Fibroblast of villous mesenchyme (primary cell): ENCODE measurements around the gene THSD7B. TPM values are rescaled to one million over a fixed set of nuclear protein-coding genes. Genes with fewer than 3 reads are reported as not detected.
"Not testable (repeated sequence)": the region's sequence is repeated elsewhere in the genome, so short reads cannot be mapped to it uniquely, and the experiment has no call there.

Source experiments
- DNase-seq: peaks from one replicate; pipeline ENCODE4 v3.0.0-alpha.2; 2010; ENCODE audit warnings: low read depth
- H3K4me3 ChIP-seq: 2 replicates; pipeline ENCODE4 v1.5.1; 2011; ENCODE audit warnings: low read depth, mild to moderate bottlenecking, low read length
- total RNA-seq: library from RNA; depleted of rRNA; stranded (reverse); fragments of >200 nt; gene quantifications from 2 replicates; pipeline ENCODE4 v1.2.3, GENCODE V29; 2012
- TF ChIP-seq, protein P1 (sequence below): IDR thresholded peaks from 2 replicates; pipeline ENCODE4 v1.5.1; 2012; ENCODE audit warnings: low read depth, mild to moderate bottlenecking, low read length; ENCODE audit not compliant: insufficient read depth

THSD7B gene
- total RNA-seq, 1 donor = 1.3 TPM

DNA sequence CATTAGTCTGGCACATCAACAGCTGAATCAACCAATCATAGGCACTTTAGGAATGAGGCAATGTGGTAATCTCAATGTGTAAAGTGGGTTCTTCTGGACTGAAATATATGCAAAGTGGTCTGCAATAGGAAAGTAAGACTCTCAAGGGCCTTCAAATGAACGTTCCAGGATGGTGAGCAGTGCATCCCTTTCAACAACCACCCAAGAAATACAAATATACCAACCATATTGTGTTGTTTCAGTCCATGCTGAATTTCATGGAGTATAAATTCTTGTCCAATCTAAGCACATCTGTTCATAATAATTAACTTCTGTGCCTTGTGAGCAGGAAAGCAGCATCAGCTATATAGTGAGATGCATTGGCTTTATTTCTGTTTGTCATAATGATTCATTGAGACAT is 556.2 kb downstream of the THSD7B start:
- no peak overlapping the region for H3K4me3 ChIP-seq
- TF ChIP-seq, protein P1, sequence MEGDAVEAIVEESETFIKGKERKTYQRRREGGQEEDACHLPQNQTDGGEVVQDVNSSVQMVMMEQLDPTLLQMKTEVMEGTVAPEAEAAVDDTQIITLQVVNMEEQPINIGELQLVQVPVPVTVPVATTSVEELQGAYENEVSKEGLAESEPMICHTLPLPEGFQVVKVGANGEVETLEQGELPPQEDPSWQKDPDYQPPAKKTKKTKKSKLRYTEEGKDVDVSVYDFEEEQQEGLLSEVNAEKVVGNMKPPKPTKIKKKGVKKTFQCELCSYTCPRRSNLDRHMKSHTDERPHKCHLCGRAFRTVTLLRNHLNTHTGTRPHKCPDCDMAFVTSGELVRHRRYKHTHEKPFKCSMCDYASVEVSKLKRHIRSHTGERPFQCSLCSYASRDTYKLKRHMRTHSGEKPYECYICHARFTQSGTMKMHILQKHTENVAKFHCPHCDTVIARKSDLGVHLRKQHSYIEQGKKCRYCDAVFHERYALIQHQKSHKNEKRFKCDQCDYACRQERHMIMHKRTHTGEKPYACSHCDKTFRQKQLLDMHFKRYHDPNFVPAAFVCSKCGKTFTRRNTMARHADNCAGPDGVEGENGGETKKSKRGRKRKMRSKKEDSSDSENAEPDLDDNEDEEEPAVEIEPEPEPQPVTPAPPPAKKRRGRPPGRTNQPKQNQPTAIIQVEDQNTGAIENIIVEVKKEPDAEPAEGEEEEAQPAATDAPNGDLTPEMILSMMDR = no peak
- no peak for DNase-seq

DNA sequence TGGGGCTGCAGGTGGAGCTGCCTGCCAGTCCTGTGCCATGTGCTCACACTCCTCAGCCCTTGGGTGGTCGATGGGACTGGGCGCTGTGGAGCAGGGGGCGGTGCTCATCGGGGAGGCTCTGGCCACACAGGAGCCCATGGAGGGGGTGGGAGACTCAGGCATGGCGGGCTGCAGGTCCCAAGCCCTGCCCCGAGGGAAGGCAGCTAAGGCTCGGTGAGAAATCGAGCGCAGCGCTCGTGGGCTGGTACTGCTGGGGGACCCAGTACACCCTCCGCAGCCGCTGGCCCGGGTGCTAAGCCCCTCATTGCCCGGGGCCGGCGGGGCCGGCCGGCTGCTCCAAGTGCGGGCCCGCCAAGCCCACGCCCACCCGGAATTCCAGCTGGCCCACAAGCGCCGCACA is 566.2 kb downstream of the THSD7B start:
- DNase-seq = not testable (repeated sequence)

DNA sequence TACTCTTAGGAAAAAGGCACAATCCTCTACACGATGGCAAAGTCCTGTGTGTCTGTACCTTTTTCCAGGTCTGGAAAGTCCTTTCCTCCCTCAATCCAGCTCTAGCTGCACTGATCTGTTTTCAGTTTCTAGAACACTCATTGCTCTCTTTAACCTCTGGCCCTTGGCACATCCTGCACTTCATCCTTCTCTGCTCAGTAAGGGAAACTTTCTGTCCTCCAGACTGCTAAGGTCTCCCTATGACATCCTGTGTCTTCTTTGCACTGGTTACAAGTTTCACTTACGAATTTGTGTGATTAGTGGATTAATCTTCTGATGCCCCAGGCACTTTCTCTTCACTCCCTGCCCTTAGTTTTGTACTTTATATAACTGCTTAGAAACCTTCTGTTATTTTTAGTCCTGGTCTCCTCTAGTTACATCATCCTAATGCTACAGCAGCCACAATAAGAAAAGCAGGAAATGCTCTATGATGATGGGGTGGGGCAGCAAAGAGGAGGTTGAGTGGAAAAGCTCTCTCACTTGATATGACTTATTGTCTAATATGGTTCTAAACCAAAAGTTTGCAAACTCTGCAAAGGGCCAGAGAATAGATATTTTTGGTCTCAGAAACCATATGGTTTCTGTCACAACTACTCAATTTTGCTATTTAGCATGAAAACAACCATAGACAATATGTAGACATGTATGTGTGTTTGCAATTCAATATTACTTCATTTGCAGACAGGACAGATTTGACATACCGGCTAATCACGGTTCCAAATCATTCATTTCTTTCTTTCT is 568.2 kb downstream of the THSD7B start:
- TF ChIP-seq, protein P1 = no peak
- H3K4me3 ChIP-seq = no peak overlapping the region
- DNase-seq = peak; percentile 9

More for the DNA sequence above, 566.2 kb downstream of the THSD7B start:
- not testable (repeated sequence) for H3K4me3 ChIP-seq

DNA sequence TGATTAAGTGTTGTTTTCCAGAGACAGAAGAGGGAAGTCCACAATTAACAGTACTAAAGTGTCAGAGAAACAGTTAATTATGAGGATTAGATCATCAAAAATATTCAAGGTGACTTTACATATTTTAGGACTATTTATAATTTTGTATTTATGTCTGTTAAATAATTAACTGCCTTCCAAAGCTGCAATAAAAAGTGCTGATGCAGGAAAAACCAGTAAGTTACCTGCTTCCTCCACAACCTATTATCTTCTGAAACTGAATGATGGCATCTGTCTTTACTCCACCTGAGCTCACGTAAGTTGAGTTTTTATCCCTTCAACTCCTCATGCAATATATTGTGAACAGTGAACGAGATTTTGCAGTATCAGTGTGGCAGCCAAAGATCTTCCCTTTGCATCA is 570.7 kb downstream of the THSD7B start:
- TF ChIP-seq, protein P1 = no peak
- no peak for DNase-seq
- no peak overlapping the region for H3K4me3 ChIP-seq

DNA sequence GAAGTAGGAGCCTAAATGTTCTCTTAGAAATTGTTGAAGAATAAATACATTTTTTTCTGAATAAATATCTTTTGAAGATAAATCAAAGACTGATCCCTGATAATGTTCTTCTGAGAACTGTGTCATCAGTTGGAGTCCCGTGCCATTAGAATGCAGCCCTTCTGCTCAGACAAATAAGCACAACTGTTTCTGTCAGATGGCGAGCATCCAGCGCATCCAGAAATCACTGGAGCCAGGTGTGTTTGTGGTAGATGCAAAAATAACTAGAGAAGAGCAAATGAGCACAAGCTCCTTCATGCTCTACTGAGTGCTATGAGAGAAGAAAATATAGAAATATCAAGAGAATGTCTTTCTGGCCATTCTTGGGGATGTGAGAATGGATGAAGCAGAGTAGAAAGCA is 573.7 kb downstream of the THSD7B start:
- no peak overlapping the region for H3K4me3 ChIP-seq
- TF ChIP-seq, protein P1 = no peak
- no peak for DNase-seq

DNA sequence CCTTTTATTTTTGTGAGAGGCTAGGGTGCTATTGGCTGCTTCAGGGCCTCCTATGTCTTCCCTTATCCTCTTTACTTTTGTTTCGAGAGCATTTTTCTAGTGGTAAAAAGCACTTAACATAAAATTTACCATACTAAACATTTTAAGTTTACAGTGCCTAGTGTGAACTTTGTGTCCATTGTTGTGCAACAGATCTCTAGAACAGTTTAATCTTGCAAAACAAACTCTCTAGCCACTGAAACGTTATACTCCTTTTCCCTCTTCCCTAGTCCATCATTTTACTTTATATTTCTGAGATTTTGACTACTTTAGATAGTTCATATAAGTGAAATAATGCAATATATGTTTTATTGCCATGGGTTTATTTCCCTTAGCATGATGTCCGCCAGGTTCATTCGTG is 580.6 kb downstream of the THSD7B start:
- TF ChIP-seq, protein P1 = no peak

DNA sequence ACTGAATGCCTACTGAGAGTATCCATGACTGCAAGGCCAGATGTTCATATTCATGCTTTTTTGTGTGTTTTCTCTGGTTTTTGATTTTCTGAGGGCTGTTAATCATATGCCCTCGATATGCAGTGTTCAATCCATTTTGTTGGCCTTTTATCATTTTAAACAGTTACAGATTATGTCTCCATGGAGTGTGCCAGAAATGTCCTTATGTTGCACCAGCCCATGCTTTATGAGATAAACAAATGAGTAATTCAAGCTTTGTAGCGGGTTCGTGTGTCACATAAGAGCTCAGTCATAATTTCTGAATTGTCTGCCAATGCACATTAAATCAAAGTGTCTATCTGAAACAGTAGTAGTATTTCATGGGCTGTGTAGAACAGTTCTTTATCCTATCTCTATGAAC is 583.0 kb downstream of the THSD7B start:
- H3K4me3 ChIP-seq = no peak overlapping the region
- DNase-seq = no peak
- TF ChIP-seq, protein P1 = no peak

More for the DNA sequence above, 580.6 kb downstream of the THSD7B start:
- H3K4me3 ChIP-seq = no peak overlapping the region
- DNase-seq = no peak
